HepG2 (cell line): Measurements from ENCODE around the gene DUSP7. TPM values are rescaled to one million over a fixed set of nuclear protein-coding genes. Genes with fewer than 3 reads are reported as not detected.

ENCODE experiments used
- ELF1 ChIP-seq: sonication (generic); formaldehyde crosslinking; IDR thresholded peaks from 2 replicates; pipeline ENCODE4 v1.4.0; 2020; ENCODE audit warnings: missing genetic modification reagents
- ELF3 ChIP-seq: IDR thresholded peaks from 2 replicates; pipeline ENCODE4 v1.6.1; 2016; ENCODE audit warnings: missing genetic modification reagents, missing compliant biosample characterization
- ETV5 ChIP-seq: IDR thresholded peaks from 2 replicates; pipeline ENCODE4 v1.6.1; 2018; ENCODE audit warnings: missing biosample characterization, missing genetic modification reagents, inconsistent platforms, borderline replicate concordance
- GABPA ChIP-seq, 2 experiments: IDR thresholded peaks; 2 replicates each; pipeline ENCODE4 v1.6.1; 2011 to 2016; ENCODE audit warnings: low read depth in 2 of 2, low read length in 1 of 2, missing biosample characterization in 1 of 2, missing genetic modification characterization in 1 of 2
- GABPB1 ChIP-seq: IDR thresholded peaks from 2 replicates; pipeline ENCODE4 v1.6.1; 2016; ENCODE audit warnings: mild to moderate bottlenecking, missing genetic modification reagents, moderate library complexity, missing compliant biosample characterization
- HOXD1 ChIP-seq: sonication (generic); formaldehyde crosslinking; IDR thresholded peaks from 2 replicates; pipeline ENCODE4 v1.5.0; 2020; ENCODE audit warnings: missing genetic modification reagents
- PHF20 ChIP-seq: sonication (generic); formaldehyde crosslinking; IDR thresholded peaks from 2 replicates; pipeline ENCODE4 v1.5.0; 2020; ENCODE audit warnings: mild to moderate bottlenecking, missing genetic modification reagents
- RAD21 ChIP-seq: fragments of 450-650 bp; formaldehyde crosslinking; IDR thresholded peaks from 2 replicates; pipeline ENCODE4 v1.5.0; 2020; ENCODE audit warnings: mild to moderate bottlenecking
- SALL1 ChIP-seq: sonication (generic); formaldehyde crosslinking; IDR thresholded peaks from 2 replicates; pipeline ENCODE4 v1.8.0; 2022; ENCODE audit warnings: mild to moderate bottlenecking, missing genetic modification reagents
- SAP130 ChIP-seq: IDR thresholded peaks from 2 replicates; pipeline ENCODE4 v1.6.1; 2016; ENCODE audit warnings: low read depth
- STAG1 ChIP-seq: sonication (generic); formaldehyde crosslinking; IDR thresholded peaks from 2 replicates; pipeline ENCODE4 v1.4.0; 2020; ENCODE audit warnings: missing genetic modification reagents
- TFAP4 ChIP-seq: sonication (generic); IDR thresholded peaks from 2 replicates; pipeline ENCODE4 v1.6.1; 2016; ENCODE audit warnings: low read depth, borderline replicate concordance
- ZNF574 ChIP-seq: sonication (generic); formaldehyde crosslinking; IDR thresholded peaks from 2 replicates; pipeline ENCODE4 v1.4.0; 2020; ENCODE audit warnings: missing genetic modification reagents
- polyA plus RNA-seq, 8 experiments: library from polyadenylated mRNA; depleted of rRNA in 3 of 8; stranded (reverse) in 7 of 8; unstranded in 1 of 8; fragments of >200 nt; fragmentation: Illumina TruSeq in 4 of 8; extraction: Trizol in 4 of 8; gene quantifications; 2 replicates each; pipeline versions ENCODE4 v1.2.1 to v1.2.3, GENCODE V29; 2011 to 2016; ENCODE audit warnings: low read depth in 4 of 8, missing spikeins in 1 of 8, mixed read lengths in 1 of 8; ENCODE audit not compliant: insufficient read depth in 1 of 8
- total RNA-seq, 5 experiments: library from RNA; depleted of rRNA; stranded (reverse); fragments of >200 nt; fragmentation: Illumina TruSeq; extraction: Trizol; gene quantifications; 2 replicates each; pipeline ENCODE4 v1.2.3, GENCODE V29; 2016; ENCODE audit warnings: low read depth in 1 of 5
- TF ChIP-seq, protein P1 (sequence below): sonication (generic); formaldehyde crosslinking; IDR thresholded peaks from 2 replicates; pipeline ENCODE4 v1.4.0; 2020; ENCODE audit warnings: missing genetic modification reagents
- TF ChIP-seq, protein P2 (sequence below): sonication (generic); formaldehyde crosslinking; IDR thresholded peaks from 2 replicates; pipeline ENCODE4 v1.4.0; 2020; ENCODE audit warnings: missing genetic modification reagents
- TF ChIP-seq, protein P3 (sequence below): sonication (generic); formaldehyde crosslinking; IDR thresholded peaks from 2 replicates; pipeline ENCODE4 v1.4.0; 2020; ENCODE audit warnings: missing genetic modification reagents, mild to moderate bottlenecking, borderline replicate concordance

DUSP7 gene
- total and polyA plus RNA-seq, 2 of the 13 experiments (the other 11 are each of a cell fraction or from before 2014, with no cell fraction given): 6.6 to 8.8 TPM

- TF ChIP-seq, protein P1, sequence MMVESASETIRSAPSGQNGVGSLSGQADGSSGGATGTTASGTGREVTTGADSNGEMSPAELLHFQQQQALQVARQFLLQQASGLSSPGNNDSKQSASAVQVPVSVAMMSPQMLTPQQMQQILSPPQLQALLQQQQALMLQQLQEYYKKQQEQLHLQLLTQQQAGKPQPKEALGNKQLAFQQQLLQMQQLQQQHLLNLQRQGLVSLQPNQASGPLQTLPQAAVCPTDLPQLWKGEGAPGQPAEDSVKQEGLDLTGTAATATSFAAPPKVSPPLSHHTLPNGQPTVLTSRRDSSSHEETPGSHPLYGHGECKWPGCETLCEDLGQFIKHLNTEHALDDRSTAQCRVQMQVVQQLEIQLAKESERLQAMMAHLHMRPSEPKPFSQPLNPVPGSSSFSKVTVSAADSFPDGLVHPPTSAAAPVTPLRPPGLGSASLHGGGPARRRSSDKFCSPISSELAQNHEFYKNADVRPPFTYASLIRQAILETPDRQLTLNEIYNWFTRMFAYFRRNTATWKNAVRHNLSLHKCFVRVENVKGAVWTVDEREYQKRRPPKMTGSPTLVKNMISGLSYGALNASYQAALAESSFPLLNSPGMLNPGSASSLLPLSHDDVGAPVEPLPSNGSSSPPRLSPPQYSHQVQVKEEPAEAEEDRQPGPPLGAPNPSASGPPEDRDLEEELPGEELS (CRISPR knock-in tag): no peak
- TF ChIP-seq GABPA (IDR thresholded peaks at IDR 0.05; ENCODE audit: low read depth, low read length): no peak
- TF ChIP-seq GABPA (CRISPR knock-in tag; IDR thresholded peaks at IDR 0.05; ENCODE audit: low read depth): peak; percentile 80
- peak; percentile 74 for TF ChIP-seq ELF3 (CRISPR knock-in tag)
- peak; percentile 59 for TF ChIP-seq STAG1
- TF ChIP-seq, protein P2, sequence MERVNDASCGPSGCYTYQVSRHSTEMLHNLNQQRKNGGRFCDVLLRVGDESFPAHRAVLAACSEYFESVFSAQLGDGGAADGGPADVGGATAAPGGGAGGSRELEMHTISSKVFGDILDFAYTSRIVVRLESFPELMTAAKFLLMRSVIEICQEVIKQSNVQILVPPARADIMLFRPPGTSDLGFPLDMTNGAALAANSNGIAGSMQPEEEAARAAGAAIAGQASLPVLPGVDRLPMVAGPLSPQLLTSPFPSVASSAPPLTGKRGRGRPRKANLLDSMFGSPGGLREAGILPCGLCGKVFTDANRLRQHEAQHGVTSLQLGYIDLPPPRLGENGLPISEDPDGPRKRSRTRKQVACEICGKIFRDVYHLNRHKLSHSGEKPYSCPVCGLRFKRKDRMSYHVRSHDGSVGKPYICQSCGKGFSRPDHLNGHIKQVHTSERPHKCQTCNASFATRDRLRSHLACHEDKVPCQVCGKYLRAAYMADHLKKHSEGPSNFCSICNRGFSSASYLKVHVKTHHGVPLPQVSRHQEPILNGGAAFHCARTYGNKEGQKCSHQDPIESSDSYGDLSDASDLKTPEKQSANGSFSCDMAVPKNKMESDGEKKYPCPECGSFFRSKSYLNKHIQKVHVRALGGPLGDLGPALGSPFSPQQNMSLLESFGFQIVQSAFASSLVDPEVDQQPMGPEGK (CRISPR knock-in tag): peak; percentile 28; the same call in 1 of the 2 replicates
- peak; percentile 42; the same call in 1 of the 2 replicates for TF ChIP-seq RAD21 (CRISPR knock-in tag)
- no peak for TF ChIP-seq ZNF574 (CRISPR knock-in tag)
- TF ChIP-seq ELF1 (CRISPR knock-in tag): peak; percentile 70
- TF ChIP-seq HOXD1 (CRISPR knock-in tag): no peak
- TF ChIP-seq ETV5: peak; percentile 64; the same call in 1 of the 2 replicates
- peak; percentile 42; the same call in 1 of the 2 replicates for TF ChIP-seq PHF20
- peak; percentile 33; the same call in 1 of the 2 replicates for TF ChIP-seq SAP130 (CRISPR knock-in tag)
- TF ChIP-seq GABPB1 (CRISPR knock-in tag): peak; percentile 77
- TF ChIP-seq, protein P3, sequence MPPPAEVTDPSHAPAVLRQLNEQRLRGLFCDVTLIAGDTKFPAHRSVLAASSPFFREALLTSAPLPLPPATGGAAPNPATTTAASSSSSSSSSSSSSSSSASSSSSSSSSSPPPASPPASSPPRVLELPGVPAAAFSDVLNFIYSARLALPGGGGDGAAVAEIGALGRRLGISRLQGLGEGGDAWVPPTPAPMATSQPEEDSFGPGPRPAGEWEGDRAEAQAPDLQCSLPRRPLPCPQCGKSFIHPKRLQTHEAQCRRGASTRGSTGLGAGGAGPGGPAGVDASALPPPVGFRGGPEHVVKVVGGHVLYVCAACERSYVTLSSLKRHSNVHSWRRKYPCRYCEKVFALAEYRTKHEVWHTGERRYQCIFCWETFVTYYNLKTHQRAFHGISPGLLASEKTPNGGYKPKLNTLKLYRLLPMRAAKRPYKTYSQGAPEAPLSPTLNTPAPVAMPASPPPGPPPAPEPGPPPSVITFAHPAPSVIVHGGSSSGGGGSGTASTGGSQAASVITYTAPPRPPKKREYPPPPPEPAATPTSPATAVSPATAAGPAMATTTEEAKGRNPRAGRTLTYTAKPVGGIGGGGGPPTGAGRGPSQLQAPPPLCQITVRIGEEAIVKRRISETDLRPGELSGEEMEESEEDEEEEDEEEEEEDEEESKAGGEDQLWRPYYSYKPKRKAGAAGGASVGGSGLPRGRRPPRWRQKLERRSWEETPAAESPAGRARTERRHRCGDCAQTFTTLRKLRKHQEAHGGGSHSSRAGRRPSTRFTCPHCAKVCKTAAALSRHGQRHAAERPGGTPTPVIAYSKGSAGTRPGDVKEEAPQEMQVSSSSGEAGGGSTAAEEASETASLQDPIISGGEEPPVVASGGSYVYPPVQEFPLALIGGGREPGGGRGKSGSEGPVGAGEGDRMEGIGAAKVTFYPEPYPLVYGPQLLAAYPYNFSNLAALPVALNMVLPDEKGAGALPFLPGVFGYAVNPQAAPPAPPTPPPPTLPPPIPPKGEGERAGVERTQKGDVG: peak; percentile 82; the same call in 1 of the 2 replicates
- 0 out of 2 replicates have a peak, but pooled peaks have one; percentile 11 for TF ChIP-seq SALL1 (CRISPR knock-in tag)
- 0 out of 2 replicates have a peak, but pooled peaks have one; percentile 11 for TF ChIP-seq TFAP4
Observed at GRCh38 chr3:52052831-52053306, 3.5 kb downstream of the DUSP7 start (continued).
